Lung (tissue), 16 donors: Measurements from ENCODE around the gene MMP24. TPM values are rescaled to one million over a fixed set of nuclear protein-coding genes. Genes with fewer than 3 reads are reported as not detected.

Source experiments
- ATAC-seq: fragments of 200-7000 bp; cut with Tn5 transposase; one replicate; pipeline ENCODE4 v1.9.1; 2020; ENCODE audit warnings: moderate number of reproducible peaks; ENCODE audit not compliant: insufficient read depth, low FRiP score
- DNase-seq, 3 donors: peaks; one replicate each; pipeline ENCODE4 v3.0.0-alpha.2; 2013 to 2017
- H3K27ac ChIP-seq, 2 donors: one replicate each; pipeline ENCODE4 v1.5.1; 2013; ENCODE audit warnings: mild to moderate bottlenecking in 2 of 2, moderate library complexity in 2 of 2, control low read depth in 1 of 2, inconsistent platforms in 1 of 2, low read depth in 1 of 2, low read length in 1 of 2
- H3K27me3 ChIP-seq, 3 donors: one replicate each; pipeline ENCODE4 v1.5.1; 2013; ENCODE audit warnings: low read length in 2 of 3; ENCODE audit not compliant: control insufficient read depth in 3 of 3, insufficient read depth in 3 of 3
- H3K36me3 ChIP-seq, 4 donors: one replicate each; pipeline ENCODE4 v1.5.1; 2013; ENCODE audit warnings: low read length in 4 of 4, mild to moderate bottlenecking in 1 of 4, moderate library complexity in 1 of 4; ENCODE audit not compliant: control insufficient read depth in 4 of 4, insufficient read depth in 4 of 4
- H3K4me1 ChIP-seq, 5 donors: one replicate each; pipeline ENCODE4 v1.5.1; 2013; ENCODE audit warnings: low read length in 5 of 5, mild to moderate bottlenecking in 2 of 5, moderate library complexity in 1 of 5; ENCODE audit not compliant: control insufficient read depth in 5 of 5, insufficient read depth in 5 of 5
- H3K4me3 ChIP-seq: one replicate; pipeline ENCODE4 v1.5.1; 2013; ENCODE audit warnings: mild to moderate bottlenecking, control low read depth, moderate library complexity
- H3K9ac ChIP-seq, 2 donors: one replicate each; pipeline ENCODE4 v1.5.1; 2013; ENCODE audit warnings: low read length in 2 of 2, control low read depth in 1 of 2; ENCODE audit not compliant: insufficient read depth in 1 of 2
- H3K9me3 ChIP-seq, 4 donors: one replicate each; pipeline ENCODE4 v1.5.1; 2013; ENCODE audit warnings: low read length in 3 of 4, mild to moderate bottlenecking in 1 of 4, moderate library complexity in 1 of 4; ENCODE audit not compliant: control insufficient read depth in 4 of 4, insufficient read depth in 3 of 4
- CTCF ChIP-seq: IDR thresholded peaks from 2 replicates; pipeline ENCODE4 v1.5.1; 2012; ENCODE audit warnings: mild to moderate bottlenecking; ENCODE audit errors: control extremely low read depth, extremely low read depth
- WGBS, 2 donors: extraction: QIAGEN DNeasy Blood & Tissue Kit; methylation state at CpG; one replicate each; pipeline ENCODE4 v1.1.7; 2013; 5-methylcytosine and 5-hydroxymethylcytosine counted together
- long read RNA-seq, 5 donors: transcript quantifications; one replicate each; lab custom pipeline, GENCODE V29; 2026
- polyA plus RNA-seq, 2 donors: library from polyadenylated mRNA; stranded (reverse); fragments of 200-250 nt; gene quantifications; one replicate each; pipeline ENCODE4 v1.2.1, GENCODE V29; 2013
- total RNA-seq, 2 donors: library from RNA; depleted of rRNA in 1 of 2; stranded (reverse); fragments of >200 nt in 1 of 2; gene quantifications; one replicate each; pipeline ENCODE4 v1.2.1, GENCODE V29; 2014 to 2021
- donor health status: control.
- donor health status: control.
- donor health status: Bipolar disorder and iron deficiency.
- donor health status: healthy.
- donor health status: DM: yes; HTN: yes; CAD: no.

MMP24 gene
- total RNA-seq (10 to 100 TPM in 1 of 2 donors, 1 to 10 TPM in 1; 2.3 to 10.1 TPM), polyA plus RNA-seq (1 to 10 TPM; 4.1 to 9.3 TPM)
- long read RNA-seq, donor 1, partial matches to known transcripts = 5 of 5 reads
- long read RNA-seq, donor 1, other reads (novel, unspliced or antisense) = 0 of 5 reads
- long read RNA-seq, donor 2 = 0 reads
- long read RNA-seq, donor 3 = 0 reads
- long read RNA-seq, donor 4, partial matches to known transcripts = 18 of 23 reads
- long read RNA-seq, donor 4, other reads (novel, unspliced or antisense) = 5 of 23 reads
- long read RNA-seq, donor 5, full-length matches to known transcripts = 1 of 1 reads
- long read RNA-seq, donor 5, partial matches to known transcripts = 0 of 1 reads
- long read RNA-seq, donor 5, other reads (novel, unspliced or antisense) = 0 of 1 reads

GRCh38 chr20:35226126-35226883, at the start of gene MMP24:
Gene MMP24 (plus strand): TSS chr20:35226690. CDS start chr20:35226739, 49 bp downstream.
- DNase-seq (no peak), ATAC-seq (no peak)
- H3K9ac ChIP-seq = no peak within 1 kb of the TSS
- no peak for TF ChIP-seq CTCF
- no peak within 1 kb of the TSS for H3K27ac ChIP-seq
- no peaks in the 10 kb centered on the region for H3K9me3 ChIP-seq
- no peaks in the 10 kb centered on the region for H3K36me3 ChIP-seq
- H3K27me3 ChIP-seq = peaks cover 0 to 18% (median 3%) of the 10 kb centered on the region in 3 donors
- peaks cover 0 to 9% (median 0%) of the 10 kb centered on the region in 5 donors for H3K4me1 ChIP-seq
- WGBS, 2 donors = 2 to 5% methylated on average over 21 to 70 of the region's 70 CpGs
- H3K4me3 ChIP-seq = peak within 1 kb of the TSS; percentile 38

- no peaks in the 10 kb centered on the region for H3K9me3 ChIP-seq
- H3K36me3 ChIP-seq = peaks cover 0 to 11% (median 5%) of the 10 kb centered on the region in 4 donors
- no peak overlapping the region for H3K9ac ChIP-seq
- DNase-seq (no peak), ATAC-seq (no peak)
- H3K27me3 ChIP-seq = no peaks in the 10 kb centered on the region
- TF ChIP-seq CTCF = no peak
- H3K27ac ChIP-seq = no peak overlapping the region
- whole genome bisulfite sequencing, 2 donors = 86 to 91% methylated on average over 11 of the region's 11 CpGs
- H3K4me1 ChIP-seq = no peaks in the 10 kb centered on the region
- no peak overlapping the region for H3K4me3 ChIP-seq
Observed at GRCh38 chr20:35179292-35180212, 46.9 kb upstream of the MMP24 start.

GRCh38 chr20:35180266-35180665, 46.2 kb upstream of the MMP24 start:
- Histone ChIP-seq H3K4me1 (no peaks in the 10 kb centered on the region), H3K36me3 (peaks cover 0 to 11% (median 5%) of the 10 kb centered on the region in 4 donors), H3K9me3 (no peaks in the 10 kb centered on the region), H3K9ac (no peak overlapping the region), H3K27ac (no peak overlapping the region), H3K27me3 (no peaks in the 10 kb centered on the region), H3K4me3 (no peak overlapping the region)
- 94 to 96% methylated on average over 5 of the region's 5 CpGs for WGBS, 2 donors
- ATAC-seq (no peak), DNase-seq (no peak)
- TF ChIP-seq CTCF = no peak
